ENCODE data around the gene GPSM1. TPM values are rescaled to one million over a fixed set of nuclear protein-coding genes. Genes with fewer than 3 reads are reported as not detected.
A peak's percentile ranks its signal among the peaks of the same experiment; 100 is the strongest.

Gene GPSM1
- total and polyA plus RNA-seq, 9 of the 15 experiments (the other 6 are each of a cell fraction or from before 2014, with no cell fraction given): 0.04 to 14.2 (median 3.1) TPM

GRCh38 chr9:136324501-136325300 lies 2.6 kb upstream of the GPSM1 start (continued):
- TF ChIP-seq CTCF (IDR thresholded peaks at IDR 0.05 in 2 of 3, conservative IDR thresholded peaks at IDR 0.05 in 1 of 3; ENCODE audit: insufficient read depth in 2 of 3, low read depth in 1 of 3, low read length in 3 of 3): peak in 2 of 3 experiments; percentile 26 to 34; a peak in 3 of 6 replicates
- no peak for TF ChIP-seq PHB (CRISPR knock-in tag; IDR thresholded peaks at IDR 0.05)
- no peak for TF ChIP-seq TCF15 (CRISPR knock-in tag; IDR thresholded peaks at IDR 0.05)
- TF ChIP-seq MGA (IDR thresholded peaks at IDR 0.05): peak; percentile 55; the same call in 1 of the 2 replicates
- TF ChIP-seq ATF3 (IDR thresholded peaks at IDR 0.05): no peak
- TF ChIP-seq ATF3 (CRISPR knock-in tag; conservative IDR thresholded peaks at IDR 0.05): no peak
- no peak for TF ChIP-seq CREB1 (IDR thresholded peaks at IDR 0.05)
- 0 out of 2 replicates have a peak, but pooled peaks have one; percentile 31 for TF ChIP-seq CREB1 (CRISPR knock-in tag; IDR thresholded peaks at IDR 0.05)
- TF ChIP-seq MITF (IDR thresholded peaks at IDR 0.05): 0 out of 2 replicates have a peak, but pooled peaks have one; percentile 7

Data from K562 (cell line).